A673 (cell line): ENCODE measurements around the gene TRMT6. TPM values are rescaled to one million over a fixed set of nuclear protein-coding genes. Genes with fewer than 3 reads are reported as not detected.

Source experiments
- BruUV-seq: library from RNA; stranded (reverse); fragments of 400-500 nt; replicated peaks from 2 replicates; lab custom pipeline; 2021; lab: Mats Ljungman, UMichigan
- CTCF ChIA-PET: fragments of 300-600 bp; sonication (Branson Sonifier 250); formaldehyde crosslinking; loops from one replicate; lab custom pipeline; 2022; ENCODE audit warnings: antibody characterized with exemption; lab: Charles Lee
- POLR2A ChIA-PET: fragments of 300-600 bp; sonication (Branson Sonifier 250); formaldehyde crosslinking; loops from one replicate; lab custom pipeline; 2022; ENCODE audit warnings: antibody characterized with exemption; ENCODE audit not compliant: low non-redundant PET; lab: Charles Lee
- DNase-seq: peaks from one replicate; pipeline ENCODE4 v3.0.0-alpha.2; 2015; ENCODE audit warnings: low spot score
- H3K27ac ChIP-seq: fragments of 200-600 bp; sonication (generic); 2 replicates; pipeline ENCODE4 v1.5.1; 2016; ENCODE audit warnings: mixed run types, low read depth, mild to moderate bottlenecking, mixed read lengths, antibody characterized with exemption, low read length; ENCODE audit not compliant: poor library complexity, severe bottlenecking
- H3K27me3 ChIP-seq: fragments of 200-600 bp; sonication (generic); replicated peaks from 2 replicates; pipeline ENCODE4 v1.6.1; 2017; ENCODE audit warnings: mixed run types, low read depth, mild to moderate bottlenecking, mixed read lengths, antibody characterized with exemption, low read length; ENCODE audit not compliant: insufficient read depth, poor library complexity
- H3K36me3 ChIP-seq: fragments of 200-600 bp; sonication (generic); 2 replicates; pipeline ENCODE4 v1.6.1; 2016; ENCODE audit warnings: mixed run types, mild to moderate bottlenecking, mixed read lengths, antibody characterized with exemption, low read length; ENCODE audit not compliant: insufficient read depth, poor library complexity, severe bottlenecking
- H3K4me1 ChIP-seq: fragments of 200-600 bp; sonication (generic); 2 replicates; pipeline ENCODE4 v1.6.1; 2017; ENCODE audit warnings: mixed run types, mild to moderate bottlenecking, mixed read lengths, antibody characterized with exemption, low read length; ENCODE audit not compliant: insufficient read depth, poor library complexity, severe bottlenecking
- H3K4me3 ChIP-seq: fragments of 200-600 bp; sonication (generic); 2 replicates; pipeline ENCODE4 v1.5.1; 2016; ENCODE audit warnings: low read depth, mixed run types, mild to moderate bottlenecking, mixed read lengths, low read length; ENCODE audit not compliant: poor library complexity, severe bottlenecking
- H3K9me3 ChIP-seq: fragments of 200-600 bp; sonication (generic); 2 replicates; pipeline ENCODE4 v1.6.1; 2016; ENCODE audit warnings: mixed run types, low read depth, mild to moderate bottlenecking, mixed read lengths, antibody characterized with exemption, low read length; ENCODE audit not compliant: poor library complexity, severe bottlenecking
- CTCF ChIP-seq: fragments of 300-800, 200-600 bp; sonication (generic); conservative IDR thresholded peaks from 2 replicates; pipeline ENCODE4 v1.5.1; 2017; ENCODE audit warnings: low read depth, mild to moderate bottlenecking, antibody characterized with exemption, low read length, moderate library complexity, mixed read lengths
- EZH2 ChIP-seq: fragments of 200-600 bp; sonication (generic); IDR thresholded peaks from 2 replicates; pipeline ENCODE4 v1.6.1; 2017; ENCODE audit warnings: borderline replicate concordance, low read depth, mild to moderate bottlenecking, mixed read lengths, antibody characterized with exemption, low read length; ENCODE audit not compliant: poor library complexity, severe bottlenecking
- intact Hi-C: fragments of 100-400 bp; cut with micrococcal nuclease; formaldehyde crosslinking; loops from one replicate; pipeline ENCODE4 v1.10.0; 2022; ENCODE audit not compliant: unreplicated experiment
- total RNA-seq: library from RNA; stranded (reverse); gene quantifications from 2 replicates; pipeline ENCODE4 v1.2.3, GENCODE V29; 2021

The TRMT6 gene
- total RNA-seq, 1 experiment from 2014 or later = 41.6 TPM

GRCh38 chr20:5918856-5919625 is 31.3 kb downstream of the TRMT6 start:
- DNase-seq = peak; percentile 56
- Histone ChIP-seq H3K36me3 (no peaks in the 10 kb centered on the region), H3K9me3 (no peaks in the 10 kb centered on the region), H3K27me3 (peaks cover 3% of the 10 kb centered on the region), H3K4me1 (no peaks in the 10 kb centered on the region), H3K27ac (no peak overlapping the region), H3K4me3 (no peak overlapping the region)
- CTCF ChIA-PET = no interaction called here
- BruUV-seq = no TSS peak
- intact Hi-C loops = no loop called here
- POLR2A ChIA-PET = no interaction called here
- TF ChIP-seq CTCF (no peak), EZH2 (no peak)

DNA sequence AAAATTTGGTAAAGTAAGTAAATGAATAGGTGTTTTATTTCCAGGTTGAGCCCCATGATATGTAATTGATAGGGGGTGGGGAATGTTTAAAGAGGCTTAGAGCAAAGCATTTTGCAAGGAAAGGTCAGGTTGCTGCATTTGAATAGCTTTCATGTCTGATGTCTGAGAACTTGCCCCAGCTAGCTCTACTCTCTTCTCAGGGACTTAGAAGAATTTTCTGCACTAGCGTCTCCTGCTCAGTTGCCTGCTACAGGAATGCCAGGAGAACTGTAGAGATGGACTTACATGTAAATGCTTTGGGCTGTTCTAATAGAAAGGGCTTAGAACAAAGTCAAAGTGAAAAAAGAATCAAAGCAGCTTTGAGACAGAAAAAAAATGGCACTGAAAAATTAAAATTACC is 35.5 kb downstream of the TRMT6 start:
- no peaks in the 10 kb centered on the region for H3K9me3 ChIP-seq

GRCh38 chr20:5913166-5913565 is 37.2 kb downstream of the TRMT6 start:
- TF ChIP-seq CTCF (no peak), EZH2 (no peak)
- DNase-seq = no peak
- Histone ChIP-seq H3K4me3 (no peak overlapping the region), H3K9me3 (no peaks in the 10 kb centered on the region), H3K27me3 (peaks cover 39% of the 10 kb centered on the region), H3K4me1 (peaks cover 5% of the 10 kb centered on the region), H3K36me3 (no peaks in the 10 kb centered on the region), H3K27ac (no peak overlapping the region)
- ChIA-PET POLR2A (no interaction called here), CTCF (no interaction called here)
- no TSS peak for BruUV-seq
- intact Hi-C loops = no loop called here

More for the DNA sequence above, 35.5 kb downstream of the TRMT6 start:
- no peak overlapping the region for H3K4me3 ChIP-seq
- H3K36me3 ChIP-seq = no peaks in the 10 kb centered on the region
- intact Hi-C loops = no loop called here
- no TSS peak for BruUV-seq
- POLR2A ChIA-PET = no interaction called here
- H3K27me3 ChIP-seq = peaks cover 30% of the 10 kb centered on the region
- H3K4me1 ChIP-seq = peaks cover 5% of the 10 kb centered on the region
- TF ChIP-seq EZH2 (no peak), CTCF (no peak)
- CTCF ChIA-PET = no interaction called here
- no peak for DNase-seq
- H3K27ac ChIP-seq = no peak overlapping the region
